ENCODE results near the gene MYOCOS. TPM values are rescaled to one million over a fixed set of nuclear protein-coding genes. Genes with fewer than 3 reads are reported as not detected.

Gene MYOCOS
- polyA plus RNA-seq, 1 experiment: not detected

DNA sequence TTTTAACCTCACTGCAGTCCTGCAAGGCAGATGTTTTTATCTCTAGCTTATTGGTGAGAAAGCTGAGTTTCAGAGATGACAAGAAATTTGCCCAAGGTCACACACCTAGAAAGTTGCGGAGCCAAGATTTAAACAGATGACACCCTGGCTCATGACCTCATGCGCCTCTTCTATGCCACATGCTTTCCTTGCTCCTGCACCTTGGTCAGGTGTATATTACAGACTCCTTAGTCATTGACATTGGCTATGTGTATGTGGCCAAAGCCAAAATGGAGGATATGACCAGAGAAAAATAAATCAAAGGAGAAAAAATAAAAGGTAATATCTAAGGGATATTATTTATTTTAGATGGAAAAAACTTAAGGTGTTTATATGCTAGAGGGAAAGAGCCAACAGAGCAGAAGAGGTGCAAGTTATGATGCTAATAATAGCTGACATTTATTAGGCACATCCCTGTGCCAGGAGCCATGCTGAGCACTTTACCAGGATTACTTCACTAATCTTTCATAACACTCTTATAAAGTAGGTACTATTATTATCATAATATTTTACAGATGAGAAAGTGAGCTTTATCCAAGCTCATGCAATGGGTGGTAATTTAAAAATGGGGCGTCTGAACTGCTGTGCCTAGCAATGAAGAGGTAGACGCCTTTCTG lies 44.2 kb downstream of the MYOCOS start:
- H3K4me3 ChIP-seq (ENCODE audit: low read depth, low read length): no peak overlapping the region
- CTCF ChIA-PET: interaction anchor here (1.1 to 3.1 kb wide), 4 partner anchors 8 to 21 kb away, joined by 4 to 12 read pairs (median 7); no protein-coding TSS in a partner anchor
- no peaks in the 10 kb centered on the region for H3K27me3 ChIP-seq (ENCODE audit: control insufficient read depth, insufficient read depth, low read length)
- no peaks in the 10 kb centered on the region for H3K36me3 ChIP-seq (ENCODE audit: control insufficient read depth, insufficient read depth, low read length)
- DNase-seq (ENCODE audit: low read depth): no peak
- POLR2A ChIA-PET: no interaction called here
- TF ChIP-seq, protein P1, sequence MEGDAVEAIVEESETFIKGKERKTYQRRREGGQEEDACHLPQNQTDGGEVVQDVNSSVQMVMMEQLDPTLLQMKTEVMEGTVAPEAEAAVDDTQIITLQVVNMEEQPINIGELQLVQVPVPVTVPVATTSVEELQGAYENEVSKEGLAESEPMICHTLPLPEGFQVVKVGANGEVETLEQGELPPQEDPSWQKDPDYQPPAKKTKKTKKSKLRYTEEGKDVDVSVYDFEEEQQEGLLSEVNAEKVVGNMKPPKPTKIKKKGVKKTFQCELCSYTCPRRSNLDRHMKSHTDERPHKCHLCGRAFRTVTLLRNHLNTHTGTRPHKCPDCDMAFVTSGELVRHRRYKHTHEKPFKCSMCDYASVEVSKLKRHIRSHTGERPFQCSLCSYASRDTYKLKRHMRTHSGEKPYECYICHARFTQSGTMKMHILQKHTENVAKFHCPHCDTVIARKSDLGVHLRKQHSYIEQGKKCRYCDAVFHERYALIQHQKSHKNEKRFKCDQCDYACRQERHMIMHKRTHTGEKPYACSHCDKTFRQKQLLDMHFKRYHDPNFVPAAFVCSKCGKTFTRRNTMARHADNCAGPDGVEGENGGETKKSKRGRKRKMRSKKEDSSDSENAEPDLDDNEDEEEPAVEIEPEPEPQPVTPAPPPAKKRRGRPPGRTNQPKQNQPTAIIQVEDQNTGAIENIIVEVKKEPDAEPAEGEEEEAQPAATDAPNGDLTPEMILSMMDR (IDR thresholded peaks at IDR 0.05; ENCODE audit: insufficient read depth, low read depth, low read length): no peak

GRCh38 chr1:171668372-171668771 lies 46.3 kb downstream of the MYOCOS start:
- no peak for DNase-seq (ENCODE audit: low read depth)
- ChIA-PET POLR2A (no interaction called here), CTCF (interaction anchor here (1.1 to 3.1 kb wide), 3 partner anchors 9 to 24 kb away, joined by 3 to 12 read pairs (median 8); no protein-coding TSS in a partner anchor)
- TF ChIP-seq, protein P1 (IDR thresholded peaks at IDR 0.05; ENCODE audit: insufficient read depth, low read depth, low read length): no peak
- no peak overlapping the region for H3K4me3 ChIP-seq (ENCODE audit: low read depth, low read length)
- H3K27me3 ChIP-seq (ENCODE audit: control insufficient read depth, insufficient read depth, low read length): no peaks in the 10 kb centered on the region
- H3K36me3 ChIP-seq (ENCODE audit: control insufficient read depth, insufficient read depth, low read length): no peaks in the 10 kb centered on the region

DNA sequence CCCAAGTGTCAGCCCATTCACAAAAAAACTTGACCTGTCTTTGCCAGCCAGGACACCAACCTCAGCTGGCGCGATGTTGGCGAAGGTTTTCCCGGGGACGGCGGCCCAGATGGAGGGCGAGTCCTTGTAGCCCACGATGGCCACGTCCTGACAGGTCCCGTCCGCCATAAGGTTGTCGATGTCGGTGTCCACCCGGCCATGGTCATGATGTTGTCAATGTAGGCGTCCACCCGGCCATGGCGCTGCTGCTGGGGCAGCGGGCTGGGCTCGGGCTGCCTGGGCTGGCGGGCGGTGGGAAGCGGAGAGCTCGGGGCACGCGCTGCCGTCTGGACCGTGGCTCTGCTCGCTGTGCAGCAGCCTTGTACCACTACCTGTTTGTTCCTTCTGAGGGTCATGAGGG lies 48.7 kb downstream of the MYOCOS start:
- Histone ChIP-seq H3K36me3 (ENCODE audit: control insufficient read depth, insufficient read depth, low read length) (no peaks in the 10 kb centered on the region), H3K4me3 (ENCODE audit: low read depth, low read length) (no peak overlapping the region), H3K27me3 (ENCODE audit: control insufficient read depth, insufficient read depth, low read length) (no peaks in the 10 kb centered on the region)
- POLR2A ChIA-PET: no interaction called here
- TF ChIP-seq, protein P1 (IDR thresholded peaks at IDR 0.05; ENCODE audit: insufficient read depth, low read depth, low read length): no peak
- no peak for DNase-seq (ENCODE audit: low read depth)
- CTCF ChIA-PET: no interaction called here

DNA sequence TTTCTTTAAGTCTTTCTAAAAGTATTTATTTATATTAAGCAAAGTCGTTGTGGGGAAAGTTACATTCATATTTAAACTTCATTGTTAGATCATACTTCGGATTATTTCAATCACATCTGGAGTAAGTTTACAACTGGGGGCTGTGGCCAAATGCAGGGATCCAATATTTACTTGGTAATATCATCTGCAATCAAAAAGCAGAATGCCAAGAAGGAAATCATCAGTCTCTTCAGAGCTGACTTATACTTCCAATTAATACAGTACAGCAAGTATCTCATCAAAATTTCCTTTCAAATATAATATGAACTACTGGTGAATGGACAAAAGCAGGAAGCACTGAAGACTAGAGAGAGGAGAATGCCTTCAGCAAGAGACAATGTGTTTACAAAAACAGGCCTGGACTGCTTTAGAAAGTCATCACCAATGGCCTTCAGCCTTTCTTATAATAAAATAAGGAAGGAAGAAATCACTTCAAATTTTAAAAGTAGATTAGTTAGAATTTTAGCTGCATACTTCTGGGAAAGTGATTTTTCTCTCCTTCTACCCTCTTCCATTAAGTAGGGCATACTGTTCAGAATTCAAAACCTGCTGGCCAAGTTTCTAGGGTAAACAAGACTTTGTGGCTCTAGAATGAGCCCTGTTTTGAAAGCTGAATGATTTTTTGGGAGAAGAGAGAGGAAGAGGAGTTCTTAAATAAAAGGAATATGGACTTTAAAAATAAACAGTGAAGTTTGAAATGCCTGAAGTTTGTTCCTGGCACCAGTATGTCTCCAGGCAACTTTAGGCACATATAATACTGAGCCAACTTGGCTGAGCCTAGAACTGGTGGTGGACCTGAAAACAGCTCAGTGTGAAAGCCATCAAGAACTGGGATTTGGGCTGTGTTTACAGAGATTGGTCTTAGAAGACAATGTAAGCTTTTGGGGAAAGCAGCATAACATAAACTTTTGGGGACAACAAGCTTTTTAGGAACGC lies 52.7 kb downstream of the MYOCOS start:
- Histone ChIP-seq H3K4me3 (ENCODE audit: low read depth, low read length) (no peak overlapping the region), H3K36me3 (ENCODE audit: control insufficient read depth, insufficient read depth, low read length) (no peaks in the 10 kb centered on the region), H3K27me3 (ENCODE audit: control insufficient read depth, insufficient read depth, low read length) (no peaks in the 10 kb centered on the region)
- TF ChIP-seq, protein P1 (IDR thresholded peaks at IDR 0.05; ENCODE audit: insufficient read depth, low read depth, low read length): no peak
- ChIA-PET POLR2A (no interaction called here), CTCF (interaction anchor here (0.8 to 1.1 kb wide), 3 partner anchors 18 to 38 kb away, joined by 3 read pairs; no protein-coding TSS in a partner anchor)
- DNase-seq (ENCODE audit: low read depth): no peak

Other genes starting within 250 kb of the MYOCOS start
- gene PRRC2C, start 136.7 kb upstream of the MYOCOS start, polyA plus RNA-seq (2011; rRNA removed): 27.2 and 39.5 TPM in 2 replicates
- 0.05 TPM in 1 of 2 replicates, not detected in the other for gene MYOC, start 30.4 kb downstream of the MYOCOS start, polyA plus RNA-seq (2011; rRNA removed)
- 4.5 and 9.9 TPM in 2 replicates for gene VAMP4, start 119.8 kb downstream of the MYOCOS start, polyA plus RNA-seq (2011; rRNA removed)
- 25.9 and 30.1 TPM in 2 replicates for gene METTL13, start 159.4 kb downstream of the MYOCOS start, polyA plus RNA-seq (2011; rRNA removed)
- 0.26 and 0.31 TPM in 2 replicates for gene DNM3, start 219.3 kb downstream of the MYOCOS start, polyA plus RNA-seq (2011; rRNA removed)

Measured in BJ (cell line).